Measurements from ENCODE around the gene FOXL1. TPM values are rescaled to one million over a fixed set of nuclear protein-coding genes. Genes with fewer than 3 reads are reported as not detected.

FOXL1 gene
- total RNA-seq, 1 experiment from 2014 or later, result 0.11 TPM

DNA sequence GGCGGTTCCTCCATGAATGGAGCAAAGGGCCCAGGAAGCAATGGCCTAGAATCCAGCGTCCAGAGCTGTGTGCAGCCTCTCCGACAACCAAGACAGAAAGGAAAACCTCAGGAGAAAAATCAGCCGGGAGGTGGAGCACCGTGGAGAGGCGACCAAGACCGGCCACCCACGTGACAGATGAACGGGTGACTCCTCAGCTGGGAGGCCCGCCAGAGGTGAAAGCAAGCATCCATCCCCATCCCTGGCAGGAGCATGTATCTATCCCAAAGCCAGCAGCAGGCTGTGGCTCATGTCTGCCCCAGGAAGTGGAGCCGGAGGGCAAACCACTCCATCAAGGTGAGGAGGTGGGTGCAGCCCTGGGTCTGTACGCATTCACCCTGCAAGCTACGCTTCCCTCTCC lies 52.1 kb downstream of the FOXL1 start:
- no peaks in the 10 kb centered on the region for H3K4me1 Mint-ChIP-seq (ENCODE audit: low read depth, unreplicated experiment)
- BruUV-seq (replicated peaks), result no TSS peak
- no peaks in the 10 kb centered on the region for H3K36me3 Mint-ChIP-seq (ENCODE audit: insufficient read depth, unreplicated experiment)
- TF ChIP-seq, protein P1, sequence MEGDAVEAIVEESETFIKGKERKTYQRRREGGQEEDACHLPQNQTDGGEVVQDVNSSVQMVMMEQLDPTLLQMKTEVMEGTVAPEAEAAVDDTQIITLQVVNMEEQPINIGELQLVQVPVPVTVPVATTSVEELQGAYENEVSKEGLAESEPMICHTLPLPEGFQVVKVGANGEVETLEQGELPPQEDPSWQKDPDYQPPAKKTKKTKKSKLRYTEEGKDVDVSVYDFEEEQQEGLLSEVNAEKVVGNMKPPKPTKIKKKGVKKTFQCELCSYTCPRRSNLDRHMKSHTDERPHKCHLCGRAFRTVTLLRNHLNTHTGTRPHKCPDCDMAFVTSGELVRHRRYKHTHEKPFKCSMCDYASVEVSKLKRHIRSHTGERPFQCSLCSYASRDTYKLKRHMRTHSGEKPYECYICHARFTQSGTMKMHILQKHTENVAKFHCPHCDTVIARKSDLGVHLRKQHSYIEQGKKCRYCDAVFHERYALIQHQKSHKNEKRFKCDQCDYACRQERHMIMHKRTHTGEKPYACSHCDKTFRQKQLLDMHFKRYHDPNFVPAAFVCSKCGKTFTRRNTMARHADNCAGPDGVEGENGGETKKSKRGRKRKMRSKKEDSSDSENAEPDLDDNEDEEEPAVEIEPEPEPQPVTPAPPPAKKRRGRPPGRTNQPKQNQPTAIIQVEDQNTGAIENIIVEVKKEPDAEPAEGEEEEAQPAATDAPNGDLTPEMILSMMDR (IDR thresholded peaks at IDR 0.05; ENCODE audit: insufficient read depth in 1 of 2, low read depth in 1 of 2, low read length in 1 of 2, severe bottlenecking in 1 of 2, unreplicated experiment in 1 of 2), result no peak
- H3K27me3 Mint-ChIP-seq (ENCODE audit: insufficient read depth, unreplicated experiment), result peaks cover 9% of the 10 kb centered on the region
- no peak for DNase-seq
- H3K4me3 Mint-ChIP-seq (ENCODE audit: unreplicated experiment), result no peak overlapping the region
- POLR2A ChIA-PET, result no interaction called here
- Histone ChIP-seq H3K27me3 (replicated peaks; ENCODE audit: control insufficient read depth, insufficient read depth, low read length) (no peaks in the 10 kb centered on the region), H3K36me3 (ENCODE audit: control insufficient read depth, insufficient read depth, low read length) (no peaks in the 10 kb centered on the region), H3K4me1 (no peaks in the 10 kb centered on the region), H3K4me3 (ENCODE audit: low read depth, low read length) (no peak overlapping the region), H3K9me3 (no peaks in the 10 kb centered on the region)
- H3K27ac Mint-ChIP-seq (ENCODE audit: unreplicated experiment), result no peak overlapping the region
- no peaks in the 10 kb centered on the region for H3K9me3 Mint-ChIP-seq (ENCODE audit: unreplicated experiment)
- CTCF ChIA-PET, result interaction anchor here (0.6 kb wide), 1 partner anchor 447 kb away, joined by 3 read pairs; no protein-coding TSS in a partner anchor
- intact Hi-C loops (cut with micrococcal nuclease; ENCODE audit: unreplicated experiment), result no loop called here

DNA sequence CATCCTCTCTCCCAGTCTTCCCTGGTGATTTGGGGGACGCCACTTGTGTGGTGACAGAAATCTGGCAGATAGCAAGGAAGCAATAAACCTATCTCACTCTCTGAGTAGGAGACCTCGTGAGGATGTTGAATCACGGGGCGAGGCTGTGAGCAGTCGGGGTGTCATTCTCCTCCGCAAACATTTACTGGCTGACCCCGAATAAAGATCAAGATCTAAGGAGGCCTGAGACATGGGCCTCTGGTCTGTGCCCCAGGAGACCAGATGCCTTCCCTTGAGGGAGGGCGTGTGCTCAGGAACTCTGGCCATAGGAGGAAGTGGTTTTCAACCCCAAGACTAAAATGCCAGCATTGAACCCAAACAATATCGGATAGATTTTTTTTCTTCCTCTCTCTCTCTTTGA lies 53.1 kb downstream of the FOXL1 start:
- peaks cover 15% of the 10 kb centered on the region for H3K27me3 Mint-ChIP-seq (ENCODE audit: insufficient read depth, unreplicated experiment)
- no peak overlapping the region for H3K27ac Mint-ChIP-seq (ENCODE audit: unreplicated experiment)
- no peaks in the 10 kb centered on the region for H3K36me3 Mint-ChIP-seq (ENCODE audit: insufficient read depth, unreplicated experiment)
- Histone ChIP-seq H3K36me3 (ENCODE audit: control insufficient read depth, insufficient read depth, low read length) (no peaks in the 10 kb centered on the region), H3K4me3 (ENCODE audit: low read depth, low read length) (no peak overlapping the region), H3K4me1 (no peaks in the 10 kb centered on the region), H3K9me3 (no peaks in the 10 kb centered on the region), H3K27me3 (replicated peaks; ENCODE audit: control insufficient read depth, insufficient read depth, low read length) (no peaks in the 10 kb centered on the region)
- no peaks in the 10 kb centered on the region for H3K9me3 Mint-ChIP-seq (ENCODE audit: unreplicated experiment)
- H3K4me1 Mint-ChIP-seq (ENCODE audit: low read depth, unreplicated experiment), result no peaks in the 10 kb centered on the region
- H3K4me3 Mint-ChIP-seq (ENCODE audit: unreplicated experiment), result no peak overlapping the region
- TF ChIP-seq, protein P1 (IDR thresholded peaks at IDR 0.05; ENCODE audit: insufficient read depth in 1 of 2, low read depth in 1 of 2, low read length in 1 of 2, severe bottlenecking in 1 of 2, unreplicated experiment in 1 of 2), result no peak
- intact Hi-C loops (cut with micrococcal nuclease; ENCODE audit: unreplicated experiment), result no loop called here
- no peak for DNase-seq
- ChIA-PET POLR2A (no interaction called here), CTCF (no interaction called here)
- no TSS peak for BruUV-seq (replicated peaks)

Other genes with a start within 250 kb of the FOXL1 start
- gene FOXF1, start 68.0 kb upstream of the FOXL1 start, total RNA-seq (2022), result 0.09 TPM in 1 of 2 replicates, not detected in the other
- 30.5 and 33.0 TPM in 2 replicates for gene MTHFSD, start 23.3 kb upstream of the FOXL1 start, total RNA-seq (2022)
- not detected in 2 replicates for gene FOXC2, start 11.7 kb upstream of the FOXL1 start, total RNA-seq (2022)

Measured in Caco-2 (cell line).